H9 (cell line): ENCODE measurements around the gene SGSM2. TPM values are rescaled to one million over a fixed set of nuclear protein-coding genes. Genes with fewer than 3 reads are reported as not detected.

ENCODE experiments used
- DNase-seq: peaks from one replicate; pipeline ENCODE4 v3.0.0-alpha.2; 2017
- H2AFZ ChIP-seq: one replicate; pipeline ENCODE4 v1.6.1; 2013; ENCODE audit warnings: mild to moderate bottlenecking, low read length, control low read depth, moderate library complexity
- H2AK5ac ChIP-seq: 2 replicates; pipeline ENCODE4 v1.6.1; 2013; ENCODE audit warnings: low read length, control low read depth, mixed read lengths; ENCODE audit not compliant: insufficient read length
- H2BK120ac ChIP-seq: one replicate; pipeline ENCODE4 v1.6.1; 2013; ENCODE audit warnings: low read depth, mild to moderate bottlenecking, low read length, control low read depth, inconsistent platforms; ENCODE audit not compliant: poor library complexity, severe bottlenecking
- H2BK12ac ChIP-seq: 2 replicates; pipeline ENCODE4 v1.6.1; 2013; ENCODE audit warnings: low read length, control low read depth, mixed read lengths, low read depth; ENCODE audit not compliant: insufficient read length
- H2BK15ac ChIP-seq: 2 replicates; pipeline ENCODE4 v1.6.1; 2013; ENCODE audit warnings: low read depth, low read length, control low read depth
- H2BK20ac ChIP-seq: one replicate; pipeline ENCODE4 v1.6.1; 2013; ENCODE audit warnings: low read depth, mild to moderate bottlenecking, low read length, control low read depth, inconsistent platforms; ENCODE audit not compliant: poor library complexity, severe bottlenecking
- H2BK5ac ChIP-seq: 2 replicates; pipeline ENCODE4 v1.6.1; 2013; ENCODE audit warnings: low read length, control low read depth, mixed read lengths; ENCODE audit not compliant: insufficient read length
- H3K14ac ChIP-seq: 2 replicates; pipeline ENCODE4 v1.6.1; 2013; ENCODE audit warnings: low read length, control low read depth; ENCODE audit not compliant: insufficient read depth
- H3K18ac ChIP-seq: 2 replicates; pipeline ENCODE4 v1.6.1; 2013; ENCODE audit warnings: low read depth, mild to moderate bottlenecking, mixed read lengths, low read length, control low read depth; ENCODE audit not compliant: insufficient read length
- H3K23ac ChIP-seq: 2 replicates; pipeline ENCODE4 v1.6.1; 2013; ENCODE audit warnings: low read length, control low read depth, mixed read lengths, low read depth; ENCODE audit not compliant: insufficient read length
- H3K23me2 ChIP-seq: 2 replicates; pipeline ENCODE4 v1.6.1; 2013; ENCODE audit warnings: low read depth, mild to moderate bottlenecking, mixed read lengths, low read length, control low read depth; ENCODE audit not compliant: insufficient read length, poor library complexity, severe bottlenecking
- H3K27ac ChIP-seq: 2 replicates; pipeline ENCODE4 v1.5.1; 2013; ENCODE audit warnings: low read length, control low read depth, mixed read lengths, low read depth; ENCODE audit not compliant: insufficient read length
- H3K27me3 ChIP-seq: 2 replicates; pipeline ENCODE4 v1.6.1; 2013; ENCODE audit warnings: low read length, control low read depth, inconsistent platforms; ENCODE audit not compliant: insufficient read depth
- H3K4ac ChIP-seq: 2 replicates; pipeline ENCODE4 v1.6.1; 2013; ENCODE audit warnings: low read depth, mild to moderate bottlenecking, control low read depth, inconsistent platforms, low read length, moderate library complexity
- H3K4me1 ChIP-seq: 2 replicates; pipeline ENCODE4 v1.6.1; 2013; ENCODE audit warnings: low read length, control low read depth, inconsistent platforms; ENCODE audit not compliant: insufficient read depth
- H3K4me2 ChIP-seq: 2 replicates; pipeline ENCODE4 v1.6.1; 2013; ENCODE audit warnings: low read length, control low read depth, mixed read lengths; ENCODE audit not compliant: insufficient read length, insufficient read depth
- H3K56ac ChIP-seq: 2 replicates; pipeline ENCODE4 v1.6.1; 2013; ENCODE audit warnings: low read depth, mild to moderate bottlenecking, mixed read lengths, low read length, control low read depth; ENCODE audit not compliant: insufficient read length
- H3K79me1 ChIP-seq: 2 replicates; pipeline ENCODE4 v1.6.1; 2013; ENCODE audit warnings: low read depth, mild to moderate bottlenecking, moderate library complexity, low read length, control low read depth, inconsistent platforms; ENCODE audit not compliant: insufficient read depth, poor library complexity, severe bottlenecking
- H3K79me2 ChIP-seq: 2 replicates; pipeline ENCODE4 v1.6.1; 2013; ENCODE audit warnings: low read length, control low read depth, inconsistent platforms; ENCODE audit not compliant: insufficient read depth
- H3K9ac ChIP-seq: 2 replicates; pipeline ENCODE4 v1.6.1; 2013; ENCODE audit warnings: low read length, control low read depth, mixed read lengths; ENCODE audit not compliant: insufficient read length; ENCODE audit errors: extremely low read depth
- H3K9me3 ChIP-seq: one replicate; pipeline ENCODE4 v1.6.1; 2013; ENCODE audit warnings: low read depth, low read length, inconsistent platforms; ENCODE audit not compliant: control insufficient read depth
- H3T11ph ChIP-seq: one replicate; pipeline ENCODE4 v1.6.1; 2013; ENCODE audit warnings: mild to moderate bottlenecking, low read length, control low read depth, inconsistent platforms
- H4K20me1 ChIP-seq: one replicate; pipeline ENCODE4 v1.6.1; 2013; ENCODE audit not compliant: control insufficient read depth, insufficient read length, insufficient read depth
- H4K5ac ChIP-seq: 2 replicates; pipeline ENCODE4 v1.6.1; 2013; ENCODE audit warnings: low read depth, mild to moderate bottlenecking, mixed read lengths, low read length, control low read depth; ENCODE audit not compliant: insufficient read length
- H4K8ac ChIP-seq: replicated peaks from 2 replicates; pipeline ENCODE4 v1.6.1; 2013; ENCODE audit warnings: low read length, control low read depth, mixed read lengths, low read depth; ENCODE audit not compliant: insufficient read length
- H4K91ac ChIP-seq: 2 replicates; pipeline ENCODE4 v1.6.1; 2013; ENCODE audit warnings: low read depth, mild to moderate bottlenecking, moderate library complexity, mixed read lengths, low read length, control low read depth; ENCODE audit not compliant: insufficient read length
- H3K27ac Mint-ChIP-seq, 3 experiments: 2 replicates in 2 of 3; 3 replicates in 1 of 3; pipeline ENCODE4 v1.8.0; 2020 to 2021; ENCODE audit warnings: mixed read lengths in 3 of 3, mild to moderate bottlenecking in 1 of 3, moderate library complexity in 1 of 3
- H3K27me3 Mint-ChIP-seq: 2 replicates; pipeline ENCODE4 v1.8.0; 2021; ENCODE audit warnings: low read depth, mild to moderate bottlenecking, moderate library complexity, mixed read lengths
- H3K36me3 Mint-ChIP-seq, 3 experiments: 2 replicates in 2 of 3; 3 replicates in 1 of 3; pipeline ENCODE4 v1.8.0; 2020 to 2021; ENCODE audit warnings: low read depth in 3 of 3, mixed read lengths in 3 of 3; ENCODE audit not compliant: insufficient read depth in 1 of 3
- H3K4me1 Mint-ChIP-seq, 2 experiments: 2 replicates each; pipeline ENCODE4 v1.8.0; 2020; ENCODE audit warnings: mixed read lengths in 2 of 2
- H3K4me3 Mint-ChIP-seq, 2 experiments: 2 replicates in 1 of 2; 3 replicates in 1 of 2; pipeline ENCODE4 v1.8.0; 2020 to 2021; ENCODE audit warnings: mild to moderate bottlenecking in 2 of 2, mixed read lengths in 2 of 2, moderate library complexity in 1 of 2
- H3K9me3 Mint-ChIP-seq, 2 experiments: 2 replicates in 1 of 2; 3 replicates in 1 of 2; pipeline ENCODE4 v1.8.0; 2020; ENCODE audit warnings: mild to moderate bottlenecking in 2 of 2, mixed read lengths in 2 of 2, moderate library complexity in 1 of 2
- CTCF ChIP-seq: fragments of 200-600 bp; sonication (generic); conservative IDR thresholded peaks from 3 replicates; pipeline ENCODE4 v1.8.0; 2021; ENCODE audit warnings: antibody characterized with exemption, mild to moderate bottlenecking
- WGBS: extraction: QIAGEN DNeasy Blood & Tissue Kit; methylation state at CpG from one replicate; pipeline ENCODE4 v1.1.7; 2013; ENCODE audit warnings: missing lambda C conversion rate, low lambda C conversion rate, mixed read lengths; ENCODE audit not compliant: insufficient read length; ENCODE audit errors: extremely low coverage; 5-methylcytosine and 5-hydroxymethylcytosine counted together
- total RNA-seq: library from RNA; stranded (reverse); gene quantifications from 2 replicates; pipeline ENCODE4 v1.2.1, GENCODE V29; 2021

SGSM2 gene
- total RNA-seq, 1 experiment from 2014 or later = 45.6 TPM

DNA sequence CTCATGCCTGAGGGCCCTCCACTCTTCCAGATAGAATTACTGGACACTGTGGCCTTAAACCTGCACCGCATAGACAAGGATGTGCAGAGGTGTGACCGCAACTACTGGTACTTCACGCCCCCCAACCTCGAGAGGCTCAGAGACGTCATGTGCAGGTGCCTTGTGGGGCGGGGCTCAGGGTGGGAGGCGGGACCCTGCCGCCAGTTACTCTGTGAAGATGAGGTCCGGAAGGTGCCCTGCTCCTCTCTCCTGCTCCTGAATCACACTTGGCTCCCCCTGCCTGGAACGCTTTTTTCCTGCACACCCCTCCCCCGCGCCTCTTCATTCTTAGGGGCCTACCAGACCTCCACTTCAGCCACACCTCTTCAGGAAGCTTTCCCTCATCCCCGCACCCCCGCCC is 38.8 kb downstream of the SGSM2 start:
- no peaks in the 10 kb centered on the region for H4K20me1 ChIP-seq
- no peaks in the 10 kb centered on the region for H3K79me2 ChIP-seq
- no peak overlapping the region for H4K5ac ChIP-seq
- no CpG with 5 or more reads among the region's 14 CpGs for WGBS
- no peak for TF ChIP-seq CTCF
- H3K4me3 Mint-ChIP-seq = no peak overlapping the region; a peak in 1 of 5 replicates
- H3K14ac ChIP-seq = no peak overlapping the region
- no peak overlapping the region for H3K27ac ChIP-seq
- H3K4me1 Mint-ChIP-seq = 0 out of 4 replicates have a peak, but pooled peaks cover 0 to 5% of the 10 kb centered on the region in 2 experiments
- H2BK15ac ChIP-seq = no peak overlapping the region
- H3K56ac ChIP-seq = no peak overlapping the region
- no peak overlapping the region for H2BK120ac ChIP-seq
- no peak overlapping the region for H3T11ph ChIP-seq
- no peak overlapping the region for H4K91ac ChIP-seq
- no peaks in the 10 kb centered on the region for H3K27me3 ChIP-seq
- H3K9me3 Mint-ChIP-seq = no peaks in the 10 kb centered on the region
- DNase-seq = no peak
- H3K27me3 Mint-ChIP-seq = no peaks in the 10 kb centered on the region
- H3K4me1 ChIP-seq = no peaks in the 10 kb centered on the region
- H3K23ac ChIP-seq = no peak overlapping the region
- H3K79me1 ChIP-seq = no peaks in the 10 kb centered on the region
- no peak overlapping the region for H2BK20ac ChIP-seq
- H3K36me3 Mint-ChIP-seq = peaks cover 3 to 37% (median 30%) of the 10 kb centered on the region in 3 experiments; a peak in 6 of 7 replicates
- H3K4me2 ChIP-seq = no peak overlapping the region
- H2BK5ac ChIP-seq = no peak overlapping the region
- H3K4ac ChIP-seq = no peak overlapping the region
- no peak overlapping the region for H2AK5ac ChIP-seq
- no peaks in the 10 kb centered on the region for H3K23me2 ChIP-seq
- no peaks in the 10 kb centered on the region for H3K9me3 ChIP-seq
- H3K27ac Mint-ChIP-seq = no peak overlapping the region; a peak in 1 of 7 replicates
- no peak overlapping the region for H4K8ac ChIP-seq
- H3K9ac ChIP-seq = no peak overlapping the region
- no peak overlapping the region for H2AFZ ChIP-seq
- H3K18ac ChIP-seq = no peak overlapping the region
- H2BK12ac ChIP-seq = no peak overlapping the region
